Endothelial cell of hepatic sinusoid (primary cell): Measurements from ENCODE around the gene TFR2.

Experiments used
- in situ Hi-C: cut with HindIII; loops from 2 replicates; pipeline ENCODE4 v1.10.0; 2017; ENCODE audit warnings: low sequenced_read_pairs

Gene TFR2

DNA sequence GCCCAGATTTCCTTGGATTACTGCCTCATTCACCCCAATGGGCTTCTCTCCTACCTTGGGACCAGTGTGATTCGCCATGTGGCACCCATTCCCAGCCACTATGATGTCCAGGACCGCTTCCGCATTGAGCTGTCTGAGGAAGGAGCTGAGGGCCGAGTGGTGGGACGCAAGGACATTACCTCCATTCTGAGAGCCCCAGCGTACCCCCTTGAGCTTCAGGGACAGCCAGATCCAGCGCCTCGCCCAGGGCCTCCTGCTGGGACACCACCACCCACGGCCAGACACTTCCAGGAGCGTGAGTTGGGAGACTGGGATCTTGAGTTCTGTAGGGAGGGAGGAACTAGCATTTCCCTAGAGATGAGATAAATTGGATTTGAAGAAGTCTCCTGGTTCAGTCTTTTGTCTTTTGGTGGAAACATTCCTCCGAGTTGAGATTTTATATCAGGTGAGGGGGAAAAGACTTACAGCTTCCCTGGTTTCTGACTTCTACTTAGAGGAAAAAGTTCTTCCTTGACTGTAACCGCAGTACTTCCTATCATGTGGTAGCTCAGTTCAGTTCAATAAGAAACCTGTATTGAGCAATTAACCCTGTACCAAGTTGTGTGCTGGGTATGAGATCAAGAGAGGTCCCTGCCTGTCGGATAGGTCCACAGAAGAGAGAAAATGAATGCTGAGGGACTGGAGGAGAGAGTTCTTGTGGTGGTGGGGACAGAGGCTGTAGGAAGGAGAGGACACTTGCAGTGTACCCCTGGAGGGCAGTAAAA, 27.8 kb downstream of the TFR2 start:
- in situ Hi-C loops, result no loop called here

DNA sequence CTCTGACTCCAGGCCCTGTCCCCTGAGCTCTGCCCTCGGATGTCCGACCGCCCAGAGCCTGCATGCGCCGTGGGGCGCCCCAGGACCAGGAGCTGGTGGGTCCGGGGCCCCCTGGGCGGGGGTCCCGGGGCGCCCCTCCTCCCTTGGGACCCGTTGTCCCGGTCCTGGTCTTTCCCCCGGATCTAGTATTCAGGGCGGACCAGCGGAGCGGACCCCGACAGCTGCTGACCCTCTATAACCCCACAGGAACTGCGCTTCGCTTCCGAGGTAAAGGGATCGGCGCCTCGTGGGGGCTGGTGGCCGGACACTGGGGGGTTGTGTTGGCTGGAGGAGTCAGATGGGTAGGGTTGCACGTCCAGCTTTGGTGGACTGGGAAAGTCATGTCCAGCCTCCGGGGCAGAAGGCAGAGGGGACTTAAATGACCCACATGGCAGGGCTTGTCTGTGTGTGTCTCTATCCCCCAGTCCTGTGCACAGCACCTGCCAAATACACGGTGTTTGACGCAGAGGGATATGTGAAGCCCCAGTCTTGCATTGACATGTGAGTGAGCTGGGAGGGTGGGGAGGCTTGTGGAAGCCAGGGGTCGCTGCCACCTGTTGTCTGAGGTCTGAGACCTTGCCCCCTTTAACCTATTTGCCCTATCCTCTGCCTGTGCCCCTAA, 28.5 kb downstream of the TFR2 start:
- in situ Hi-C loops, result no loop called here

DNA sequence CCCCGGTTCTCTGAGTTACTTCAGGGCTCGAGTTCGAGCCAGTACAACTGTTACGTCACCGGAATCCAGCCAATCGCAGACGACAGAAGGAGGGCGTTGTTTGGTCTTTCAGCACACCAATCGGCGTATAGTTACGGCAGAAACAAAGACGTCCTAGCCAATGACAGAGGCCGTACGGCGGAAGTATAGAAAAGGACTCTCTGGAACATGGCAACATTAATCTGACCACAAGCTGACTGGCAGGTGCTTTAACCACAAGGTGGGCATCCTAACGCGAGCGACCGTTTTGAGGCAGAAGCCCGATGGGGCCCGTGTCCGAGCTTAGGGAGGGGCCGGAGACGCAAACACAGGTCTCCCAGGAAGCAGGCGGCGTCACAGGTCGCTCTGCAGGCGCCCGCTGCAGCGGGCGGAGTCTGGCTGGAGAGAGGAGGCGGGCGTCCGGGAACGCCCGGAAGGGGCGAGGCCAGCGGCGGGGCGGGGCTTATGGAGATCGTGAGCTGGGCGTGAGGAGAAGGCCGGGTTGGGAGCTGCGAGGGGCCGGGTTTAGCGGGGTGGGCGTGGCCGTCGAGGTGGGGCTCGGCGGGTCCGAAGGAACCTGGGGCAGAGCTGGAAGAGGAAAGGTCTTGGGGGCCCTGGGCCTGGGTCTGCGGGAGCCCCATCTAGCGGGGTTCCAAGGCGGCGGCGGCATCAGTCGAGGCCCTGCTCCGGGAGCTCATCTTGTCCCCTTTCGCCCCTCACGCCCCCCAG, 29.2 kb downstream of the TFR2 start, which contains the start of gene MOSPD3:
TSS of gene MOSPD3 (plus strand) at position 558 of the 747 bp plus-strand sequence. CDS start 252 bp downstream, outside the sequence.
- in situ Hi-C loops, result no loop called here

DNA sequence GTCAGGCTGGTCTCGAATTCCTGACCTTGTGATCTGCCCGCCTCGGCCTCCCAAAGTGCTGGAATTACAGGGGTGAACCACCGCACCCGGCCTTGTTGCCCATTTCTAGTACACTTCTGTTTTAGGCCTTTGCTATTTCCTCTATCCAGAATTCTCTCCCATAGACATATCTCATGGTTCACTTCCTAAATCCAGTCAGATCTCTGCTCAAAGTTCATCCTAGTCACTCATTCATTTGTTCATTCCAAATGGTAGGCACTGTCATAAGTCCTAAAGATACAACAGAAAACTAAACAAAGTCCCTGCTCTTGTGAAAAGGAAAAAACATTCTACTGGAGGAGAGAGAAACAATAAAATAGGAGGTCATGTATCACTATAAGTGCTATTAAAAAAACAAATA, 31.4 kb downstream of the TFR2 start:
- in situ Hi-C loops, result no loop called here

DNA sequence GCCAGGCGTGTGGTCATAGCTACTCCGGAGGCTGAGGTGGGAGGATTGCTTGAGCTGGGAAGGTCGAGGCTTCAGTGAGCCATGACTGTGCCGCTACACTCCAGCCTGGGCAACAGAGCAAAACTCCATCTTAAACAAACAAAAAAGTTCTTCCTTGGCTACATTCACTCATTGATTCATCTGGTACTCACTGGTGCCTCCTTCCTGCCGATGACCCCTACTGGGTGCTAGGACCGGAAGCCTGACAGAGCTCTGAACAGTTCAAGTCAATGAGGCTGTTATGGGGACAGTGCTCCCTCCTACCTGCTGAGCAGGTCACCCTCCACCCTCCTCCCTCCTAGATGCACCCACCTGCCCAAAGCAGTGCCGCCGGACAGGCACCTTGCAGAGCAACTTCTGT, 34.2 kb downstream of the TFR2 start:
- in situ Hi-C loops, result no loop called here

DNA sequence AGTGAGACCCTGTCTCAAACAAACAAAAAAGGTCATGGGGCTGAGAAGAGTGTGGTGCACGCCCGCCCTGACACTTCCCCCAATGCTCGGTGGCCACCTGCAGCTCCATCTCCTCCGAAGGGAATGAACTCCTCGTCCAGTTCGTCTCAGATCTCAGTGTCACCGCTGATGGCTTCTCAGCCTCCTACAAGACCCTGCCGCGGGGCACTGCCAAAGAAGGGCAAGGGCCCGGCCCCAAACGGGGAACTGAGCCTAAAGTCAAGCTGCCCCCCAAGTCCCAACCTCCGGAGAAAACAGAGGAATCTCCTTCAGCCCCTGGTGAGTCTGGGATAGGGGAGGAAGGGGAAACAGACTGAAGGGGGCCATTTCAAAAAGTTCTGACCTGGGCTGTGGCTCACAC, 35.0 kb downstream of the TFR2 start:
- in situ Hi-C loops, result no loop called here

DNA sequence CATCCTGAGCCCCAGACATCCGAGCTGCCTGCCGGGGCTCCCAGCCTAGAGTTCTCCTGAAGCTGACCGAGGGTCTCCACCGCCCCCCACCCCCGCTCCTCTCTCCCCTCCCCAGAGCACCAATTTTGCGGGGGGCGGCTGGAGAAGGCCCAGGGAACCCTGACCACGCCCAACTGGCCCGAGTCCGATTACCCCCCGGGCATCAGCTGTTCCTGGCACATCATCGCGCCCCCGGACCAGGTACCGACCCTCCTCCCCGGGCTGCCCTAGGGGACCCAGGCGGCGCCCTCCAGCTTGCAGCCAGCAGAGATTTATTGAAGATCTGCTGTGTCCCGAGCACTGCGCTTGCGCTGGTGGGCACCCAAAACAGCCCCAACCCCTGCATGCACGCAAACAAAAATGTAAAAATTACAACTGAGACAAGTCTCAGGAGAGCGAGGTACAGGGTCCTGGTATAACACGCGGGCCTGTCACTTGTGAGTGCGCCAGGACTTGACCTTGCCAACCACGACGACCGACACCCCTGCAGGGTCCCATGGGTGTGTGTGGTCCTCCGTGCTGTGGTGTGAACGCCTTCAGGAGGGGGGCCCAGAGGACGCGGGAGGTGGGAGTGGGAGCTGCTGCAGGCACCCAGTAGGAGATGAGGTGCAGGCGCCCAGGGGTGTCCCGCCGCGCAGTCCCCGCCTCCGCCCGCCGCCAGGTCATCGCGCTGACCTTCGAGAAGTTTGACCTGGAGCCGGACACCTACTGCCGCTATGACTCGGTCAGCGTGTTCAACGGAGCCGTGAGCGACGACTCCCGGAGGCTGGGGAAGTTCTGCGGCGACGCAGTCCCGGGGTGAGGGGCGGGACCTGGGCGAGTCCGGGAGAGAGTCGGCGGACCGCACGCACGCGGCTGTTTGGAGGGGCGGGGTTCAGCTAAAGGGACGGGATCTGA, 36.1 kb downstream of the TFR2 start:
- in situ Hi-C loops, result no loop called here

DNA sequence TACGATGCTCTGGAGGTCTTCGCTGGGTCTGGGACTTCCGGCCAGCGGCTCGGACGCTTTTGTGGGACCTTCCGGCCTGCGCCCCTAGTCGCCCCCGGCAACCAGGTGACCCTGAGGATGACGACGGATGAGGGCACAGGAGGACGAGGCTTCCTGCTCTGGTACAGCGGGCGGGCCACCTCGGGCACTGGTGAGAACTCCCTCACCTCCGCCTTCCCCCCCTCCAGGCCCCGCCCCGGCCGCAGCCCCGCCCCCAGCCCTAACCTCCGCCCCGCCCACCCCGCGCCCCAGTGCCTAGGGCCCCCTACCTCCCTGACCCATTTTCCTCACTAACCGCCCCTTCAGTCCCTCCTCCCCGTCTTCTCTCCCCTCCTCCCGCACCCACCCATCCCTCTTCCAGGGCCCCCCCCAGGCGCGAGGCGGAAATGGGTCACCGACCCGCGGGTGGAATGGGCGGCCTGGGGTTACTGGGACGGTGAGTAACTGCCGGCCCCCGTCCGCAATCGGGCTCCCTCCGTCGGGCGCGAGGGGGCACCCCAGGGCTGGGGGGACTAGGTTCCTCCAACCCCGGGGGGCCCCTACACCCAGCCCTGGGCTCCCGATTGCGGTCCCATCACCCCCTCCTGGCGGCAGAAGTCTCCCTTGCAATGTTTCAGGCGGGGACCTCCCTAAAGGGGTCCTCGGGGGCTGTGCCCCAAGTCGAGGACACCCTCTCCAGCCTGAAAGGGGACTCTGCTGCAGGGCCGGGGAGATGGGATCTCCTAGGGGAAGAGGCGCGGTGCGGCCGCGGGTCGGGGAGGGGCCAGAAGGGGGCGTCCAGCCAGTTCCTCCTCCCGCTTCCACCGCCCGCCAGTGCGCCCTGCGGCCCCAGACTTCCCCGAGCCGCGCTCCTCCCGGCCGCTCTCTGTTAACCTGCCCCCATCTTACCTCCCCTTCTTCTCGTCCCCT, 37.0 kb downstream of the TFR2 start:
- in situ Hi-C loops, result no loop called here

DNA sequence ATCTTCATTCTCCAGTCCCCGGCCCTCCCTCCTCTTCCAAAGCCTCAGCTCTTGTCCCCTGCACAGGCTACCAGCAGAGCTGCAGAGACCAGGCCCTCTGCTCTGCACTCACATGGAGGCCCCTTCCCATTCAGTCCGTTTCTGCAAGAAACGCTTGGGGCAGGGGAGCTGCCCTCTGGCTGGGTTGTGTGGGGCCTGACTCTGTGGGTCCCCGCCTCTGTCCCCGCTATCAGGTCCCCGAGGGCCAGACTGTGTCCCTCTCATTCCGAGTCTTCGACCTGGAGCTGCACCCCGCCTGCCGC, 37.7 kb downstream of the TFR2 start:
- in situ Hi-C loops, result no loop called here

DNA sequence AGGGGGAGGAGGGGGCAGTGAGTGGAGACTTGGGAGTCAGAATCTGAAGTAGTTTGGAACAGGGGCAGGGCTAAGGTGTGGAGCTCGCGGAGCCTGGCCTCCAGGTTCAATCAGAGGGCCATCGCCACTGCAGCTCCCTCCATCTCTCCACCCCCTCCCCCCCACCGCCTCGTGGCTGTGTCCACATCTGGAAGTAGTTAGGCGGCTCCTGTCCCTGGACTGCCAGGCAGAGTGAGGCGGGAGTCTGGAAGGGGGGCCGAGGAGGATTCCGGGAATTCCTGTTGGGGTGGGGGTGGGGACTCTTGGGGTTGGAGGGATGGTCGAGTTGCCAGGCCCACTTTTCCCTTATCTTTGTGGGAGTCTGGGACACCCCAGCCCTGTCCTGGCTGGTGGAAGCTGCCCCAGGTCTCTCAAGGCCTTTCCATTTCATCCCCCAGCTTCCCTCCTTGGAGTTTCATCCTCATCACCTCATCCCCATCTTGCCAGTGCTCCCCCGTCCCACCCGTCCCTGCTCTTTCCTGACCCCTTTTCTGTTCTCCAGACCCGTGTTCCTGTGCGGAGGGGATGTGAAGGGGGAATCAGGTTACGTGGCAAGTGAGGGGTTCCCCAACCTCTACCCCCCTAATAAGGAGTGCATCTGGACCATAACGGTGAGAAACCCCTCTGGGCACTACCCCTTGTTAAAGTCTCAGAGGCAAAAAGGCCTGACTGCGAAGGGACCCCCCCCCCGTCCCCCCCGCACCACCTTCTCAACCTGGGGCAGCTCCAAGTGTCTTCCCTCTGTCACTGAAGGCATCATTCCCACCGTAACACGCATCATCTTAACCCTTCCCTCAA, 38.2 kb downstream of the TFR2 start:
- in situ Hi-C loops, result no loop called here

DNA sequence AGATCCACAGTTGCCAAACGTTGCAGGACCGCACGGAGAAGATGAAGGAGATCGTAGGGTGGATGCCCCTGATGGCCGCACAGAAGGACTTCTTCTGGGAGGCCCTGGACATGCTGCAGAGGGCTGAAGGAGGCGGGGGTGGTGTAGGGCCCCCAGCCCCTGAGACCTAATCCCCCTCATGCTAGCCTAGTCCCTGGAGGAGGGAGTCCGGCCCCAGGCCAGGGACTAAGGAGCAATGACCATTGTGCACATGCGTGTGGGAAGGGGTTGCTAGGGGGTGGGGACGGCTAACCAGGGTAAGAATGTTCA, 40.7 kb downstream of the TFR2 start:
- in situ Hi-C loops, result no loop called here

DNA sequence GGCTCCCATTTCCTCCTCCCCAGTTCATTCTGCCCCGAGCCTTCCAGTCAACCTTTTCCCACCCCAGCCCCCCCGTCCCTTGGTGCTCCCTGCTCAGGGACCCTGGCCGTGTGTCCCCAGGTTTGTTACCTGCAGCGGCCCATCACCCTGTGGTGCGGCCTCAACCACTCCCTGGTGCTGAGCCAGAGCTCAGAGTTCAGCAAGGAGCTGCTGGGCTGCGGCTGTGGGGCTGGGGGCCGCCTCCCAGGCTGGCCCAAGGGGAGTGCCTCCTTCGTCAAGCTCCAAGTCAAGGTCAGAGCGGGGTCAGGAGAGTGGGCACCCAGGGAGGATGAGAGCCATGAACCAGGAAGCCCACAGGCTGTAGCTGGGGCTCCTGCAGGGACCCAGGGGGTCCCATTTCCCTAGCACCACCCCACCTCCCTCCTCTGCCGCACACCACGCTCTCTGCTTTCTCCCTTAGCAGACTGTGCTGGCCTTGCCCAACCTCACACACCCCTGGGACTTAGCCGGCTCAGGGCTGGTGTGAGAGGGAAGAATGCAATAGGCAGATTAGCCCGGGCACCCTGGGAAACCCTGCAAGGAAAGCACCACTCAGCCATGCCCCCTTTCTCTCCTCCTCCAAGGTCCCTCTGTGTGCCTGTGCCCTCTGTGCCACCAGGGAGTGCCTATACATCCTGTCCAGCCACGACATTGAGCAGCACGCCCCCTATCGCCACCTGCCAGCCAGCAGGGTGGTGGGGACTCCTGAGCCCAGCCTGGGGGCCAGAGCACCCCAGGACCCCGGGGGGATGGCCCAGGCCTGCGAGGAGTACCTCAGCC, 41.2 kb downstream of the TFR2 start:
- in situ Hi-C loops, result loop anchor here (5.0 kb wide), 1 partner anchor 53 kb away; no protein-coding TSS in a partner anchor

DNA sequence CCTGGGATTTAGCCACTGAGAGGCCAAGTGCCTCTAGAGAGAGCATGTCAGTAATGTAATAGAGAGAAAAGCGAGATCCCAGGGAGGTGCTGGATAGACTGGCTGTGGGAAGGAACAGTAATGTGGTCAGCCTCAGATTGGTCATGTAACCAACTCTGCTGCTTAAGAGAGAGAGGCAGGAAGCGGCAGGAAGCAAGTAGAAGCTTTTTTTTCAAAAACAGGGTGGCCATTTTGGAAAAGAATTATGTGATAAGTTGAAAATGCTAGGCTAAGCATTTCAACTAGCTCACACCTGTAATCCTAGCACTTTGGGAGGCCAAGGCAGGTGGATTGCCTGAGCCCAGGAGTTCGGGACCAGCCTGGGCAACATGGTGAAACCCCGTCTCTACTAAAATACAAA, 42.9 kb downstream of the TFR2 start:
- in situ Hi-C loops, result loop anchor here (5.0 kb wide), 1 partner anchor 51 kb away; no protein-coding TSS in a partner anchor

DNA sequence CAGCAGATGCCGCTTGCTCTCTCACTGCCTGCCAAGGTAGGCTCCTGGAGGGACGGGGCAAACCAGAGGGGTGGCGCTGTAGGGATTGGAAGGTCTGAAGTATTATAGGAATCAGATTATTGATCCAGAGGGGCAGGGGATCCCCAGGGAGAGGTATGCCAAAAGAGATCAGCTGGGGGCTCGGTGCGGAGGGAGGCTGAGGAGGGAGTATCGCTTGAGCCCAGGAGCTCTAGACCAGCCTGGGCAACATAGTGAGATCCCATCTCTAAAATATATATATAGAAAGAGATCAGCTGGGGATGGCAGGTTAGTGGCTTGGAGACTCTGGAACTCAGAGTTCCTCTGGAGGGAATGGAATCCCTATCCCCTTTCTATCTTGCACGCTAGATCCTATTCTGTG, 46.2 kb downstream of the TFR2 start:
- in situ Hi-C loops, result loop anchor here (5.0 kb wide), 1 partner anchor 48 kb away; no protein-coding TSS in a partner anchor

DNA sequence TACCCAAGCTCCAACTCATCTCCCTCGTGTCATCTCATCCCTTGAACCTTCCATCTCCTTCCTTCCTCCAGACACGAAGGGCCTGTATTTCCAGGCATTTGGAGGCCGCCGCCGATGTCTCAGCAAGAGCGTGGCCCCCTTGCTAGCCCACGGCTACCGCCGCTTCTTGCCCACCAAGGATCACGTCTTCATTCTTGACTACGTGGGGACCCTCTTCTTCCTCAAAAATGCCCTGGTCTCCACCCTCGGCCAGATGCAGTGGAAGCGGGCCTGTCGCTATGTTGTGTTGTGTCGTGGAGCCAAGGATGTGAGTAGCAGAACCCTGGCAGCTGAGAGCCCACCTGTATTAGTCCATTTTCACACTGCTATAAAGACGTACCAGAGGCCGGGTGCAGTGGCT, 49.8 kb downstream of the TFR2 start:
- in situ Hi-C loops, result no loop called here

DNA sequence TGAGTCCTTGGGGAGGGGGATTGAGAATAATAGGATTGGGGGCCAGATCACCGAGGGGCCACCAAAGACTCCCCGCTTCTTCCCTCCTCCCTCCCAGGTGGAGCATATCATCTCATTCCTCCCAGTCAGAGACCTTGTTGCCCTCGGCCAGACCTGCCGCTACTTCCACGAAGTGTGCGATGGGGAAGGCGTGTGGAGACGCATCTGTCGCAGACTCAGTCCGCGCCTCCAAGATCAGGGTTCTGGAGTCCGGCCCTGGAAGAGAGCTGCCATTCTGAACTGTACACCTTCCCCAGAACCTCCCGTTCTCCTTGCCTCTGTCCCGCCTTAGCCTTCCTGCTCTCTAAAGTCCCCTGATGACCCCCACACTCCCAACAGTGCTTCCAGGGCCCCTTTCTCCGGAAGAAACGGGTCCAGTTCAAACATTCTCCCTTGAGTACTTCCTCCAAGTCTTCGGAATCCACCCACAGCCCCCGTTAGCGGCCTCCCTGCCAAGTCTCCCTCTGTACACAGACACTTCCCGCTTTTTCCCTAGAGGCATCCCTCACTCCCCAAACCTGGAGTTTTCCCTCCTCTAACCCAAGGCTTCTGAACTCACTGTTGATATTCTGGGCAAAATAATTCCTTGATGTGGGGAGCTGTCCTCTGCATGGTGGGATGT, 51.1 kb downstream of the TFR2 start:
- in situ Hi-C loops, result no loop called here

DNA sequence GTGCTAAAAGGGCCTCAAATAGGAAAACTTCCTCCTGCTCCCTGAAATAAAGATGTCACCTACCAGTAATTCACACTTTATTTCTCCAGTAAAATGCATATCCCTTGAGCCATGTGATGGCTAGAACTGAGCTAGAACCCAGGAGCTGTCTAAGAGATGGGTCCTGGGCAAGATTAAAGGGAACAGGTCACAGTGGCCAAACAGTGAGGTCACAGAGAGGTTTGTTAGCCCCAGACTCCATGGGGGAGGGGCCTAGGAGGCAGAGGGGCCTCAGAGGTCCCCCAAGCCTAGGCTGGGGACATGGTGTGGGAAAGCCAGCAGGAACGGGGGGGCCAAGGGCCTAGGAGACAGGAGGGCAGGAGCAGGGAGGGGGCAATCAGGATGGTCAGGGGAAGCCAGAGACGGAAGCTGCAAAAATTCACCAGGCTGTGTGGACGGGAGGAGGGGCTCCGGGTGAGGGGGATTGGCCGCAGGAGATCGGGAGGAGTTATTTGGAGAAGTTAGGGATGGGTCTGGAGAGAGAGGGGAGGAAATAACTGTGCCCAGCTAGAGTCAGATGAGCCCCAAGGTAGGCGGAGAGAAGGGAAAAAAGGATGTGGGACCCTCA, 51.9 kb downstream of the TFR2 start:
- in situ Hi-C loops, result no loop called here
